ENCODE results near the gene FOXD2. TPM values are rescaled to one million over a fixed set of nuclear protein-coding genes. Genes with fewer than 3 reads are reported as not detected.
"Not testable (repeated sequence)": the region's sequence is repeated elsewhere in the genome, so short reads cannot be mapped to it uniquely, and the experiment has no call there.

The FOXD2 gene
- total and polyA plus RNA-seq, 2 of the 4 experiments (the other 2 are of a cell fraction): under 0.01 to 0.03 TPM

GRCh38 chr1:47457547-47457946, 19.7 kb downstream of the FOXD2 start:
- H3K36me3 ChIP-seq (ENCODE audit: control insufficient read depth, insufficient read depth, low read length); DNase-seq; H4K91ac ChIP-seq (ENCODE audit: insufficient read depth, low read depth, low read length); H3K9me1 ChIP-seq (ENCODE audit: insufficient read depth, low read length); H2AFZ ChIP-seq (replicated peaks; ENCODE audit: low read length, poor library complexity); dilution Hi-C loops (cut with HindIII; ENCODE audit: low sequenced_read_pairs, unreplicated experiment); POLR2A ChIA-PET (ENCODE audit: unreplicated experiment); intact Hi-C loops (cut with micrococcal nuclease); H2AK9ac ChIP-seq (replicated peaks; ENCODE audit: low read depth, low read length, poor library complexity); H2BK120ac ChIP-seq (ENCODE audit: low read depth, low read length); H4K5ac ChIP-seq (ENCODE audit: low read depth, low read length); H2BK15ac ChIP-seq (ENCODE audit: low read depth, low read length); H2BK5ac ChIP-seq (ENCODE audit: low read depth, low read length, poor library complexity, severe bottlenecking); H2AK5ac ChIP-seq (ENCODE audit: low read depth, low read length); H4K20me1 ChIP-seq (ENCODE audit: insufficient read depth, low read length); BruUV-seq (replicated peaks); H3K4ac ChIP-seq (ENCODE audit: low read depth, low read length); ATAC-seq (ENCODE audit: low read depth); H3K4me3 ChIP-seq (ENCODE audit: insufficient read depth, low read depth, low read length); in situ Hi-C loops (cut with MboI; ENCODE audit: low sequenced_read_pairs); H3K79me1 ChIP-seq (ENCODE audit: low read depth in 1 of 2, low read length in 2 of 2); H3K27ac ChIP-seq (ENCODE audit: insufficient read depth, low read length); H3K9ac ChIP-seq (ENCODE audit: low read depth, low read length); H3K9me3 ChIP-seq (ENCODE audit: control insufficient read depth, insufficient read depth, low read length); H3K4me1 ChIP-seq (ENCODE audit: control insufficient read depth, insufficient read depth, low read length); H3K14ac ChIP-seq (replicated peaks; ENCODE audit: low read depth, low read length); H2BK20ac ChIP-seq (ENCODE audit: low read depth, low read length); H3K4me2 ChIP-seq (ENCODE audit: low read depth, low read length); H3K23ac ChIP-seq (ENCODE audit: low read depth, low read length); H3K18ac ChIP-seq (ENCODE audit: low read depth, low read length); H3K56ac ChIP-seq (ENCODE audit: extremely low read depth, insufficient read depth, low read length); H4K8ac ChIP-seq (ENCODE audit: low read depth in 2 of 2, low read length in 2 of 2): not testable (repeated sequence)
- CTCF ChIA-PET: interaction anchor here (2.2 kb wide), 1 partner anchor 20 kb away, joined by 4 read pairs; the partner anchor contains the start of gene FOXD2
- peaks cover 17% of the 10 kb centered on the region for H3K27me3 ChIP-seq (ENCODE audit: control insufficient read depth, insufficient read depth, low read length)
- WGBS, 2 experiments (ENCODE audit: extremely low coverage in 2 of 2, insufficient read length in 1 of 2): 75% methylated on average over 6 of the region's 16 CpGs; no CpG with 5 or more reads in 1 of the 2 experiments

All from IMR-90 (cell line).